ENCODE data around the gene PLAAT5.
"Not testable (repeated sequence)": the region's sequence is repeated elsewhere in the genome, so short reads cannot be mapped to it uniquely, and the experiment has no call there.

The PLAAT5 gene

DNA sequence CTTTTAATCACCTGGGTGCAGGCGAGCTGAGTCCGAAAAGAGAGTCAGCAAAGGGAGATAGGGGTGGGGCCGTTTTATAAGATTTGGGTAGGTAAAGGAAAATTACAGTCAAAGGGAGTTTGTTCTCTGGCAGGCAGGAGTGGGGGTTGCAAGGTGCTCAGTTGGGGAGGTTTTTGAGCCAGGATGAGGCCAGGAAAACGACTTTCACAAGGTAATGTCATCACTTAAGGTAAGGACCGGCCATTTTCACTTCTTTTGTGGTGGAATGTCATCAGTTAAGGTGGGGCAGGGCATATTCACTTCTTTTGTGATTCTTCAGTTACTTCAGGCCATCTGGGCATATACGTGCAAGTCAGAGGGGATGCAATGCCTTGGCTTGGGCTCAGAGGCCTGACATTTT is 38.4 kb upstream of the PLAAT5 start:
- not testable (repeated sequence) for H3K36me3 ChIP-seq (ENCODE audit: control insufficient read depth, low read depth, low read length); H3K27me3 ChIP-seq (ENCODE audit: control insufficient read depth, insufficient read depth, low read length); H3K9ac ChIP-seq (ENCODE audit: low read length); H3K9me3 ChIP-seq (ENCODE audit: control insufficient read depth, low read depth, low read length)
- H3K27ac ChIP-seq (ENCODE audit: low read length) = peak overlapping the region; percentile 21
- peak overlapping the region; percentile 6 for H3K4me3 ChIP-seq (ENCODE audit: low read length)
- H3K4me1 ChIP-seq (ENCODE audit: control insufficient read depth, low read depth, low read length) = peaks cover 45% of the 10 kb centered on the region

DNA sequence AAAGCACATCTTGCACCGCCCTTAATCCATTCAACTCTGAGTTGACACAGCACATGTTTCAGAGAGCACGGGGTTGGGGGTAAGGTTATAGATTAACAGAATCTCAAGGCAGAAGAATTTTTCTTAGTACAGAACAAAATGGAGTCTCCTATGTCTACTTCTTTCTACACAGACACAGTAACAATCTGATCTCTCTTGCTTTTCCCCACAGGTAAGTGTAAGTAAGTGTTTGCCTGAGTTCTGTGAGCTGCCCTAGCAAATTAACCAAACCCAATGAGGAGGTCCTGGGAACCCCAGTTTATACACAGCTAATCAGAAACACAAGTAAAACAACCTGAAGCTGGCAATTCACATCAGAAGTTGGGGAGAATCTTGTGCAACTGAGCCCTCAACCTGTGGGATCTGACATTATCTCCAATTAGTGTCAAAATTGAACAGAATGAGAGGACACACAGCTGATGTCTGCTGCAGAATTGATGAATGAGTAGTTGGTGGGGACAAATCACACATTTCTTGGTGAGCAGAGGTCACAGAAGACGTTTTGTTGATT is 37.8 kb upstream of the PLAAT5 start:
- not testable (repeated sequence) for H3K27me3 ChIP-seq (ENCODE audit: control insufficient read depth, insufficient read depth, low read length); H3K4me3 ChIP-seq (ENCODE audit: low read length); H3K36me3 ChIP-seq (ENCODE audit: control insufficient read depth, low read depth, low read length); H3K27ac ChIP-seq (ENCODE audit: low read length); H3K9me3 ChIP-seq (ENCODE audit: control insufficient read depth, low read depth, low read length); H3K9ac ChIP-seq (ENCODE audit: low read length)
- peaks cover 45% of the 10 kb centered on the region for H3K4me1 ChIP-seq (ENCODE audit: control insufficient read depth, low read depth, low read length)

DNA sequence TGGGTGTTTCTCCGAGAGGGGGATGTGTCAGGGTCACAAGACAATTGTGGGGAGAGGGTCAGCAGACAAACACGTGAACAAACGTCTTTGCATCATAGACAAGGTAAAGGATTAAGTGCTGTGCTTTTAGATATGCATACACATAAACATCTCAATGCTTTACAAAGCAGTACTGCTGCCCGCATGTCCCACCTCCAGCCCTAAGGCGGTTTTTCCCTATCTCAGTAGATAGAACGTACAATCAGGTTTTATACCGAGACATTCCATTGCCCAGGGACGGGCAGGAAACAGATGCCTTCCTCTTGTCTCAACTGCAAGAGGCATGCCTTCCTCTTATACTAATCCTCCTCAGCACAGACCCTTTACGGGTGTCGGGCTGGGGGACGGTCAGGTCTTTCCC is 37.2 kb upstream of the PLAAT5 start:
- H3K27me3 ChIP-seq (ENCODE audit: control insufficient read depth, insufficient read depth, low read length); H3K9me3 ChIP-seq (ENCODE audit: control insufficient read depth, low read depth, low read length); H3K9ac ChIP-seq (ENCODE audit: low read length); H3K4me3 ChIP-seq (ENCODE audit: low read length); H3K36me3 ChIP-seq (ENCODE audit: control insufficient read depth, low read depth, low read length); H3K27ac ChIP-seq (ENCODE audit: low read length): not testable (repeated sequence)
- peaks cover 39% of the 10 kb centered on the region for H3K4me1 ChIP-seq (ENCODE audit: control insufficient read depth, low read depth, low read length)

- Histone ChIP-seq H3K27me3 (ENCODE audit: control insufficient read depth, insufficient read depth, low read length) (no peaks in the 10 kb centered on the region), H3K9ac (ENCODE audit: low read length) (no peak overlapping the region), H3K36me3 (ENCODE audit: control insufficient read depth, low read depth, low read length) (no peaks in the 10 kb centered on the region), H3K4me1 (ENCODE audit: control insufficient read depth, low read depth, low read length) (peaks cover 34% of the 10 kb centered on the region), H3K27ac (ENCODE audit: low read length) (peak overlapping the region; percentile 54), H3K9me3 (ENCODE audit: control insufficient read depth, low read depth, low read length) (peaks cover 6% of the 10 kb centered on the region), H3K4me3 (ENCODE audit: low read length) (no peak overlapping the region)
These were observed 36.7 kb upstream of the PLAAT5 start for GRCh38 chr11:63527667-63528066.

- Histone ChIP-seq H3K4me1 (ENCODE audit: control insufficient read depth, low read depth, low read length) (peaks cover 7% of the 10 kb centered on the region), H3K4me3 (ENCODE audit: low read length) (no peak overlapping the region), H3K9me3 (ENCODE audit: control insufficient read depth, low read depth, low read length) (peaks cover 6% of the 10 kb centered on the region), H3K27ac (ENCODE audit: low read length) (no peak overlapping the region), H3K27me3 (ENCODE audit: control insufficient read depth, insufficient read depth, low read length) (no peaks in the 10 kb centered on the region), H3K9ac (ENCODE audit: low read length) (no peak overlapping the region), H3K36me3 (ENCODE audit: control insufficient read depth, low read depth, low read length) (no peaks in the 10 kb centered on the region)
These were observed 32.2 kb upstream of the PLAAT5 start for GRCh38 chr11:63523151-63523550.

DNA sequence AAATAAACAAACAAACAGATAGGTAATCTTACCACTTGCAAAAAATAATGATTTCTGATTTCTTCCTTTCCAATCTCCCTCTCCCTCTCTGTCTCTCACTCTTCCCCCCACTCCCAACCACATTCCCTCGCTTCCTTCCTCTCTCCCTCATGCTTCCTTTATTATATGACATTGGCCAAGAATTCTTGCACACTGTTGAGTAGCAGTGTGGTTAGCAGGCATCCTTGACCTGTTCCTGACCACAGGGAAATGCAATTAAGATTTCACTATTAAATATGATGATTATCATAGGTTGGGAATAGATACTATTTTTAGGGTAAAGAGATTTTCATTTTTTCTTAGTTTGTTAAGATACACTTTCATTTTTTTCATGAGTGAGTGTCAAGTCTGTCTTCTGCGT is 30.9 kb upstream of the PLAAT5 start:
- H3K4me1 ChIP-seq (ENCODE audit: control insufficient read depth, low read depth, low read length) = no peaks in the 10 kb centered on the region
- no peaks in the 10 kb centered on the region for H3K36me3 ChIP-seq (ENCODE audit: control insufficient read depth, low read depth, low read length)
- H3K27ac ChIP-seq (ENCODE audit: low read length) = no peak overlapping the region
- H3K9me3 ChIP-seq (ENCODE audit: control insufficient read depth, low read depth, low read length) = peaks cover 6% of the 10 kb centered on the region
- no peak overlapping the region for H3K9ac ChIP-seq (ENCODE audit: low read length)
- H3K27me3 ChIP-seq (ENCODE audit: control insufficient read depth, insufficient read depth, low read length) = no peaks in the 10 kb centered on the region
- H3K4me3 ChIP-seq (ENCODE audit: low read length) = no peak overlapping the region

GRCh38 chr11:63520606-63521170 is 29.7 kb upstream of the PLAAT5 start:
- Histone ChIP-seq H3K36me3 (ENCODE audit: control insufficient read depth, low read depth, low read length) (no peaks in the 10 kb centered on the region), H3K4me3 (ENCODE audit: low read length) (no peak overlapping the region), H3K27ac (ENCODE audit: low read length) (no peak overlapping the region), H3K9me3 (ENCODE audit: control insufficient read depth, low read depth, low read length) (peaks cover 6% of the 10 kb centered on the region), H3K4me1 (ENCODE audit: control insufficient read depth, low read depth, low read length) (no peaks in the 10 kb centered on the region), H3K27me3 (ENCODE audit: control insufficient read depth, insufficient read depth, low read length) (no peaks in the 10 kb centered on the region), H3K9ac (ENCODE audit: low read length) (no peak overlapping the region)

- Histone ChIP-seq H3K36me3 (ENCODE audit: control insufficient read depth, low read depth, low read length) (no peaks in the 10 kb centered on the region), H3K27ac (ENCODE audit: low read length) (no peak overlapping the region), H3K4me1 (ENCODE audit: control insufficient read depth, low read depth, low read length) (no peaks in the 10 kb centered on the region), H3K27me3 (ENCODE audit: control insufficient read depth, insufficient read depth, low read length) (no peaks in the 10 kb centered on the region), H3K9me3 (ENCODE audit: control insufficient read depth, low read depth, low read length) (no peaks in the 10 kb centered on the region), H3K9ac (ENCODE audit: low read length) (no peak overlapping the region), H3K4me3 (ENCODE audit: low read length) (no peak overlapping the region)
These were observed 27.6 kb upstream of the PLAAT5 start for GRCh38 chr11:63518548-63518947.

- Histone ChIP-seq H3K9me3 (ENCODE audit: control insufficient read depth, low read depth, low read length) (no peaks in the 10 kb centered on the region), H3K4me3 (ENCODE audit: low read length) (no peak overlapping the region), H3K36me3 (ENCODE audit: control insufficient read depth, low read depth, low read length) (no peaks in the 10 kb centered on the region), H3K27me3 (ENCODE audit: control insufficient read depth, insufficient read depth, low read length) (no peaks in the 10 kb centered on the region), H3K4me1 (ENCODE audit: control insufficient read depth, low read depth, low read length) (no peaks in the 10 kb centered on the region), H3K27ac (ENCODE audit: low read length) (no peak overlapping the region), H3K9ac (ENCODE audit: low read length) (no peak overlapping the region)
These were observed 26.2 kb upstream of the PLAAT5 start for GRCh38 chr11:63517156-63517555.

GRCh38 chr11:63516109-63516508 is 25.1 kb upstream of the PLAAT5 start:
- no peak overlapping the region for H3K4me3 ChIP-seq (ENCODE audit: low read length)
- no peak overlapping the region for H3K9ac ChIP-seq (ENCODE audit: low read length)
- no peaks in the 10 kb centered on the region for H3K9me3 ChIP-seq (ENCODE audit: control insufficient read depth, low read depth, low read length)
- H3K4me1 ChIP-seq (ENCODE audit: control insufficient read depth, low read depth, low read length) = no peaks in the 10 kb centered on the region
- no peaks in the 10 kb centered on the region for H3K36me3 ChIP-seq (ENCODE audit: control insufficient read depth, low read depth, low read length)
- no peaks in the 10 kb centered on the region for H3K27me3 ChIP-seq (ENCODE audit: control insufficient read depth, insufficient read depth, low read length)
- no peak overlapping the region for H3K27ac ChIP-seq (ENCODE audit: low read length)

DNA sequence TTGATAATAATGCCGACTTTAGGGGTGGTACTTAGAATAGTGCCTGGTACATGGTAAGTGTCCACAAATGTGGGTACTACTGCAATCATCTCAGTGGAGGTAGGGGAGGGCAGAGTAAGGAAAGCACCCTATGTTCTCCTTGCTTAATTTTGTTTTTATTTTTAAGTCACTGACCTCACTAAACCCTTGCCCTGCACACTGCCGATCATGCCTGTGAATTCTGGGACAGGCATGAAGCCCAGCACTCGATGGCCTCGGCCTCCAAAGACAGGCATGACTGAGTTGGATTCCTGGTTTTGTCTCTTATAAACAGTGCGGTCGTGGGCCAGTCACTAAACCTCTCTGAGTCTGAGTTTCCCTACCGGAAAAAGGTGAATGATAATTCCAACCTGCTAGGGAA is 21.8 kb upstream of the PLAAT5 start:
- Histone ChIP-seq H3K27ac (ENCODE audit: low read length) (no peak overlapping the region), H3K4me3 (ENCODE audit: low read length) (no peak overlapping the region), H3K9me3 (ENCODE audit: control insufficient read depth, low read depth, low read length) (no peaks in the 10 kb centered on the region), H3K36me3 (ENCODE audit: control insufficient read depth, low read depth, low read length) (no peaks in the 10 kb centered on the region), H3K4me1 (ENCODE audit: control insufficient read depth, low read depth, low read length) (no peaks in the 10 kb centered on the region), H3K9ac (ENCODE audit: low read length) (no peak overlapping the region), H3K27me3 (ENCODE audit: control insufficient read depth, insufficient read depth, low read length) (no peaks in the 10 kb centered on the region)

GRCh38 chr11:63511048-63511748 is 20.2 kb upstream of the PLAAT5 start:
- peaks cover 2% of the 10 kb centered on the region for H3K4me1 ChIP-seq (ENCODE audit: control insufficient read depth, low read depth, low read length)
- no peaks in the 10 kb centered on the region for H3K36me3 ChIP-seq (ENCODE audit: control insufficient read depth, low read depth, low read length)
- H3K27ac ChIP-seq (ENCODE audit: low read length) = no peak overlapping the region
- no peaks in the 10 kb centered on the region for H3K9me3 ChIP-seq (ENCODE audit: control insufficient read depth, low read depth, low read length)
- no peaks in the 10 kb centered on the region for H3K27me3 ChIP-seq (ENCODE audit: control insufficient read depth, insufficient read depth, low read length)
- no peak overlapping the region for H3K9ac ChIP-seq (ENCODE audit: low read length)
- no peak overlapping the region for H3K4me3 ChIP-seq (ENCODE audit: low read length)
